ENCODE data around the gene PKD1.

- TF ChIP-seq POLR2AphosphoS5 (IDR thresholded peaks at IDR 0.05; ENCODE audit: low read depth, low read length) (no peak), POLR2A (IDR thresholded peaks at IDR 0.05; ENCODE audit: low read depth, low read length) (no peak)
Measured at GRCh38 chr16:2122429-2122828, 13.3 kb downstream of the PKD1 start.

Measured in GM12891 (cell line).